ENCODE results near the gene DMWD.

DNA sequence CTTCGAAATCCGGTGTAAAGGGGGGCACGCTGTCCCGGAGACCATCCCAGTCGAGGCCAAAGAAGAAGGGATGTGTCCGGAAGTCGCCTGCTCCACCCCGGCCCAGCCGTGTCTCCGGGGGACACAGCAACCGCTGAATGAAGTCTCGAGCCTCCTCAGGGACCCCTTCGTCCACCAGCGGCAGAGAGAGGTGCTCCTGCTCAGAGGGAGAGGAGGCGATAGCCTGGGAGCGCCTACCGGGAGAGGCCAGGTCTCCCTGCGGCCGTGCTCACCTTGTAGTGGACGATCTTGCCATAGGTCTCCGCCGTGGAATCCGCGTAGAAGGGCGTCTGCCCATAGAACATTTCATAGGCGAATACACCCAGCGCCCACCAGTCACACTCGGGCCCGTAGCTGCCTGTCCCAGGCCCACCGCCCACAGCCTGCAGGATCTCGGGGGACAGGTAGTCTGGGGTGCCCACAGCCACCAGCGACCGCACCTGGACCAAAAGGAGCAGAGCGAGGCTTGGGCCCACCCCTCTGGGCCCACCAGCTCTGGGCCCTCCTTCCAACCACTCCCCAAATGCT lies 15.2 kb downstream of the DMWD start:
- TF ChIP-seq CTCF (IDR thresholded peaks at IDR 0.05; ENCODE audit: borderline replicate concordance, extremely low read depth, low read length, poor library complexity, severe bottlenecking) (no peak), EZH2 (IDR thresholded peaks at IDR 0.05; ENCODE audit: borderline replicate concordance, low read depth, low read length, severe bottlenecking) (no peak)
